Chondrocyte (in vitro differentiated cells): ENCODE measurements around the gene DHRSX. TPM values are rescaled to one million over a fixed set of nuclear protein-coding genes. Genes with fewer than 3 reads are reported as not detected.
"Not testable (repeated sequence)": the region's sequence is repeated elsewhere in the genome, so short reads cannot be mapped to it uniquely, and the experiment has no call there.

ENCODE experiments used
- DNase-seq: peaks from one replicate; pipeline ENCODE4 v3.0.0; 2021; ENCODE audit warnings: mixed read lengths, low spot score
- H3K27ac Mint-ChIP-seq: one replicate; pipeline ENCODE4 v1.8.0; 2021; ENCODE audit warnings: mild to moderate bottlenecking, moderate library complexity, mixed read lengths; ENCODE audit not compliant: unreplicated experiment
- H3K27me3 Mint-ChIP-seq: 2 replicates; pipeline ENCODE4 v1.8.0; 2021; ENCODE audit warnings: low read depth, mixed read lengths
- H3K36me3 Mint-ChIP-seq: 2 replicates; pipeline ENCODE4 v1.8.0; 2021; ENCODE audit warnings: low read depth, mixed read lengths
- H3K4me1 Mint-ChIP-seq: 2 replicates; pipeline ENCODE4 v1.8.0; 2021; ENCODE audit warnings: low read depth, mild to moderate bottlenecking, mixed read lengths
- H3K4me3 Mint-ChIP-seq: one replicate; pipeline ENCODE4 v1.8.0; 2021; ENCODE audit warnings: mild to moderate bottlenecking, moderate library complexity, mixed read lengths; ENCODE audit not compliant: unreplicated experiment
- H3K9me3 Mint-ChIP-seq: 2 replicates; pipeline ENCODE4 v1.8.0; 2021; ENCODE audit warnings: low read depth, mixed read lengths
- total RNA-seq: library from RNA; stranded (reverse); gene quantifications from 3 replicates; pipeline ENCODE4 v1.2.1, GENCODE V29; 2021
- TF ChIP-seq, protein P1 (sequence below): fragments of 200-600 bp; sonication (generic); IDR thresholded peaks from 2 replicates; pipeline ENCODE4 v1.5.0; 2021; ENCODE audit warnings: antibody characterized with exemption, mild to moderate bottlenecking, moderate library complexity

The DHRSX gene
- total RNA-seq, 1 donor from 2014 or later: 35.2 TPM

DNA sequence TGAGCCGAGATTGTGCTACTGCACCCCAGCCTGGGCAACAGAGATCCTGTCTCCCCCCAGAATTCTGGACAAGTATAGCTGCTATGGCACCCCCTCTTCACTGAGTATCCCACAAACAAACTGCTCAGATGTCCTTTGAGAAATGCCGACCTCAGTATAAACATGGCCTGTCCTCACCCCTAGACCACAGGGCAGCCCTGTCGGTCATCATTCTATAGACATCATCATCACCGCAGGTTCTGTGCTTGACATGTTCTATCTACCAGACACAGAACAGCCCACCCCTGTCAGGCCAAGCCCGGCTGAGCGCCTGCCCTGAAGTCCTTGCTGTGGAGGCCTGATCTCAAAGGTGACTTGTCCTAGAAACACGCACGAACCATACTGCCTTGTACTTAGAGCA, 232.9 kb downstream of the DHRSX start:
- Mint-ChIP-seq H3K27ac (no peak overlapping the region), H3K4me3 (no peak overlapping the region), H3K36me3 (peaks cover 8% of the 10 kb centered on the region), H3K27me3 (no peaks in the 10 kb centered on the region), H3K9me3 (no peaks in the 10 kb centered on the region), H3K4me1 (no peaks in the 10 kb centered on the region)
- peak; percentile 27 for DNase-seq
- TF ChIP-seq, protein P1, sequence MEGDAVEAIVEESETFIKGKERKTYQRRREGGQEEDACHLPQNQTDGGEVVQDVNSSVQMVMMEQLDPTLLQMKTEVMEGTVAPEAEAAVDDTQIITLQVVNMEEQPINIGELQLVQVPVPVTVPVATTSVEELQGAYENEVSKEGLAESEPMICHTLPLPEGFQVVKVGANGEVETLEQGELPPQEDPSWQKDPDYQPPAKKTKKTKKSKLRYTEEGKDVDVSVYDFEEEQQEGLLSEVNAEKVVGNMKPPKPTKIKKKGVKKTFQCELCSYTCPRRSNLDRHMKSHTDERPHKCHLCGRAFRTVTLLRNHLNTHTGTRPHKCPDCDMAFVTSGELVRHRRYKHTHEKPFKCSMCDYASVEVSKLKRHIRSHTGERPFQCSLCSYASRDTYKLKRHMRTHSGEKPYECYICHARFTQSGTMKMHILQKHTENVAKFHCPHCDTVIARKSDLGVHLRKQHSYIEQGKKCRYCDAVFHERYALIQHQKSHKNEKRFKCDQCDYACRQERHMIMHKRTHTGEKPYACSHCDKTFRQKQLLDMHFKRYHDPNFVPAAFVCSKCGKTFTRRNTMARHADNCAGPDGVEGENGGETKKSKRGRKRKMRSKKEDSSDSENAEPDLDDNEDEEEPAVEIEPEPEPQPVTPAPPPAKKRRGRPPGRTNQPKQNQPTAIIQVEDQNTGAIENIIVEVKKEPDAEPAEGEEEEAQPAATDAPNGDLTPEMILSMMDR: no peak

DNA sequence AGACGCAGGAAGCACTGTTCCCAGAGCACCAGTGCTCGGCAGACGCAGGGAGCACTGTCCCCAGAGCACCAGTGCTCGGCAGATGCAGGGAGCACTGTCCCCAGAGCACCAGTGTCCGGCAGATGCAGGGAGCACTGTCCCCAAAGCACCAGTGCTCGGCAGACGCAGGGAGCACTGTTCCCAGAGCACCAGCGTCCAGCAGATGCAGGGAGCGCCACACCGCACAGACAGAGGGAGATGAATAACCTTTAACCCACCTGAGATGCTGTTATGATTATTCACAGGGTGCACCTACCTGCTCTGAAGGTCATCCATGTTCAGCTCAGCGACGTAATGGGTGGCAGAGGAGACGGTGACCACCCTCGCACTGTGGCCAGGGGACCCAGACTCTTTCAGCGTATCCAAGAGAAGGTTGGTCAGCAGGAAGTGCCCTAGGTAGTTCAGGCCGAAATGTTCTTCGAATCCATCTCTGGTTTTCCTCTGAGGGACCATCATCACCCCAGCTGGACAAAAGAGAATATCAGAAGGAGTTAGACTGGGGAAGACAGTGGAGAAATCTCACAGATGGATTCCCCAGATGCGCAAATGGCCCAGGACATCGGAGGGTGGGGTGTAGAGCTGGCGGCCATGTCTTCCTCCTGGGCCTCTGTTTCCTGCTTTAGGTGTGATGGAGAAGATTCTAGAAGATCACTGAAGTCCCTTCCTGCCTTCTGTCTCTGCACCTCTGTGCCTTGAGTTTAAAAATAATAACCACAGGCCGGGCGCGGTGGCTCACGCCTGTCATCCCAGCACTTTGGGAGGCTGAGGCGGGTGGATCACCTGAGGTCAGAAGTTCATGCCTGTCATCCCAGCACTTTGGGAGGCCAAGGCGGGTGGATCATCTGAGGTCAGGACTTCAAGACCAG, 234.1 kb downstream of the DHRSX start:
- Mint-ChIP-seq H3K27ac (no peak overlapping the region), H3K9me3 (no peaks in the 10 kb centered on the region)

DNA sequence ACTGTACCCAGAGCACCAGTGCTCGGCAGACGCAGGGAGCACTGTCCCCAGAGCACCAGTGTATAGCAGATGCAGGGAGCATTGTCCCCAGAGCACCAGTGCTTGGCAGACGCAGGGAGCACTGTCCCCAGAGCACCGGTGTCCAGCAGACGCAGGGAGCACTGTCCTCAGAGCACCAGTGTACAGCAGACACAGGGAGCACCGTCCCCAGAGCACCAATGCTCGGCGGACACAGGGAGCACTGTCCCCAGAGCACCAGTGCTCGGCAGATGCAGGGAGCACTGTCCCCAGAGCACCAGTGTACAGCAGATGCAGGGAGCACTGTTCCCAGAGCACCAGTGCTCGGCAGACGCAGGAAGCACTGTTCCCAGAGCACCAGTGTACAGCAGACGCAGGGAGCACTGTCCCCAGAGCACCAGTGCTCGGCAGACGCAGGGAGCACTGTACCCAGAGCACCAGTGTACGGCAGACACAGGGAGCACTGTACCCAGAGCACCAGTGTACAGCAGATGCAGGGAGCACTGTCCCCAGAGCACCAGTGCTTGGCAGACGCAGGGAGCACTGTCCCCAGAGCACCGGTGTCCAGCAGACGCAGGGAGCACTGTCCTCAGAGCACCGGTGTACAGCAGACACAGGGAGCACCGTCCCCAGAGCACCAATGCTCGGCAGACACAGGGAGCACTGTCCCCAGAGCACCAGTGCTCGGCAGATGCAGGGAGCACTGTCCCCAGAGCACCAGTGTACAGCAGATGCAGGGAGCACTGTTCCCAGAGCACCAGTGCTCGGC, 234.9 kb downstream of the DHRSX start:
- not testable (repeated sequence) for H3K36me3 Mint-ChIP-seq

More for the DNA sequence above, 234.1 kb downstream of the DHRSX start:
- peaks cover 6% of the 10 kb centered on the region for H3K36me3 Mint-ChIP-seq
- no peak overlapping the region for H3K4me3 Mint-ChIP-seq
- no peaks in the 10 kb centered on the region for H3K4me1 Mint-ChIP-seq
- TF ChIP-seq, protein P1: no peak
- H3K27me3 Mint-ChIP-seq: no peaks in the 10 kb centered on the region
- peak; percentile 56 for DNase-seq

DNA sequence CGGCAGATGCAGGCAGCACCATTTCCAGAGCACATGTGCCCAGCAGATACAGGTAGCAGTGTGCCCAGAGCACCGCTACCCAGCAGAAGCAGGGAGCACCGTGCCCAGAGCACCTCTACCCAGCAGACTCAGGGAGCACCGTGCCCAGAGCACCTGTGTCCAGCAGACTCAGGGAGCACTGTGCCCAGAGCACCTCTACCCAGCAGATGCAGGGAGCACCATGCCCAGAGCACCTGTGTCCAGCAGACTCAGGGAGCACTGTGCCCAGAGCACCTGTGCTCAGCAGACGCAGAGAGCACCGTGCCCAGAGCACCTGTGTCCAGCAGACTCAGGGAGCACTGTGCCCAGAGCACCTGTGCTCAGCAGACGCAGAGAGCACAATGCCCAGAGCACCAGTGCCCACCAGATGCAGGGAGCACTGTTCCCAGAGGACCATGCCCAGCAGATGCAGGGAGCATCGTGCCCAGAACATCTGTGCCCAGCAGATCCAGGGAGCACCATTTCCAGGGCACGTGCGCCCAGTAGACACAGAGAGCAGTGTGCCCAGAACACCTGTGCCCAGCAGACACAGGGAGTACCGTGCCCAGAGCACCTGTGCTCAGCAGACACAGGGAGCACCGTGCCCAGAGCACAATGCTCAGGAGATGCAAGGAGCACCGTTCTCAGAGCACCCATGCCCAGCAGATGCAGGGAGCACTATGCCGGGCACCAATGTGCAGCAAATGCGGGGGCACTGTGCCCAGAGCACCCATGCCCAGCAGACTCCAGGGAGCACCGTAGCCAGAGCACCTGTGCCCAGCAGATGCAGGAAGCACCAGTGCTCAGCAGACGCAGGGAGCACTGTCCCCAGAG, 236.4 kb downstream of the DHRSX start:
- no peak overlapping the region for H3K4me3 Mint-ChIP-seq
- H3K27ac Mint-ChIP-seq: no peak overlapping the region
- no peaks in the 10 kb centered on the region for H3K27me3 Mint-ChIP-seq
- H3K4me1 Mint-ChIP-seq: no peaks in the 10 kb centered on the region
- peaks cover 2% of the 10 kb centered on the region for H3K36me3 Mint-ChIP-seq
- TF ChIP-seq, protein P1: no peak
- no peaks in the 10 kb centered on the region for H3K9me3 Mint-ChIP-seq
- DNase-seq: peak; percentile 68

More for the DNA sequence above, 234.9 kb downstream of the DHRSX start:
- not testable (repeated sequence) for H3K4me1 Mint-ChIP-seq, H3K9me3 Mint-ChIP-seq, H3K27ac Mint-ChIP-seq, H3K27me3 Mint-ChIP-seq, H3K4me3 Mint-ChIP-seq
- peak; percentile 38 for DNase-seq

DNA sequence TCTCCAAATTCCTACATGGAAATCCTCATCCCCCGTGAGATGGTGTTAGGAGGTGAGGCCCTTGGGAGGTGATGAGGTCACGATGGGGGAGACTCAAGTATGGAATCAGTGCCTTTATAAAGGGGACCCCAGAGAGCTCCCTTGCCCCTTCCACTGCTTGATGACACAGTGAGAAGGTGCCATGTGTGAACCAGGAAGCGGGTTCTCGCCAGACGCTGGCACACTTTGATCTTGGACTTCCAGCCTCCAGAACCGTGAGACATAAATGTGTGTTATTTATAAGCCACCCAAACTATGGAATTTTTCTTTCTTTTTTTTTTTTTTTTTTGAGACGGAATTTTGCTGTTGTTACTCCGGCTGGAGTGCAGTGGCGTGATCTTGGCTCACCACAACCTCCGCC, 237.6 kb downstream of the DHRSX start:
- Mint-ChIP-seq H3K4me1 (no peaks in the 10 kb centered on the region), H3K36me3 (peaks cover 2% of the 10 kb centered on the region), H3K27ac (no peak overlapping the region), H3K9me3 (no peaks in the 10 kb centered on the region), H3K27me3 (no peaks in the 10 kb centered on the region), H3K4me3 (no peak overlapping the region)
- TF ChIP-seq, protein P1: no peak
- peak; percentile 20 for DNase-seq
